A673 (cell line): ENCODE results near the gene NUBPL. TPM values are rescaled to one million over a fixed set of nuclear protein-coding genes. Genes with fewer than 3 reads are reported as not detected.
"Not testable (repeated sequence)": the region's sequence is repeated elsewhere in the genome, so short reads cannot be mapped to it uniquely, and the experiment has no call there.

ENCODE experiments used
- BruUV-seq: library from RNA; stranded (reverse); fragments of 400-500 nt; replicated peaks from 2 replicates; lab custom pipeline; 2021; lab: Mats Ljungman, UMichigan
- CTCF ChIA-PET: fragments of 300-600 bp; sonication (Branson Sonifier 250); formaldehyde crosslinking; loops from one replicate; lab custom pipeline; 2022; ENCODE audit warnings: antibody characterized with exemption; lab: Charles Lee
- POLR2A ChIA-PET: fragments of 300-600 bp; sonication (Branson Sonifier 250); formaldehyde crosslinking; loops from one replicate; lab custom pipeline; 2022; ENCODE audit warnings: antibody characterized with exemption; ENCODE audit not compliant: low non-redundant PET; lab: Charles Lee
- DNase-seq: peaks from one replicate; pipeline ENCODE4 v3.0.0-alpha.2; 2015; ENCODE audit warnings: low spot score
- H3K27ac ChIP-seq: fragments of 200-600 bp; sonication (generic); 2 replicates; pipeline ENCODE4 v1.5.1; 2016; ENCODE audit warnings: mixed run types, low read depth, mild to moderate bottlenecking, mixed read lengths, antibody characterized with exemption, low read length; ENCODE audit not compliant: poor library complexity, severe bottlenecking
- H3K27me3 ChIP-seq: fragments of 200-600 bp; sonication (generic); replicated peaks from 2 replicates; pipeline ENCODE4 v1.6.1; 2017; ENCODE audit warnings: mixed run types, low read depth, mild to moderate bottlenecking, mixed read lengths, antibody characterized with exemption, low read length; ENCODE audit not compliant: insufficient read depth, poor library complexity
- H3K36me3 ChIP-seq: fragments of 200-600 bp; sonication (generic); 2 replicates; pipeline ENCODE4 v1.6.1; 2016; ENCODE audit warnings: mixed run types, mild to moderate bottlenecking, mixed read lengths, antibody characterized with exemption, low read length; ENCODE audit not compliant: insufficient read depth, poor library complexity, severe bottlenecking
- H3K4me1 ChIP-seq: fragments of 200-600 bp; sonication (generic); 2 replicates; pipeline ENCODE4 v1.6.1; 2017; ENCODE audit warnings: mixed run types, mild to moderate bottlenecking, mixed read lengths, antibody characterized with exemption, low read length; ENCODE audit not compliant: insufficient read depth, poor library complexity, severe bottlenecking
- H3K4me3 ChIP-seq: fragments of 200-600 bp; sonication (generic); 2 replicates; pipeline ENCODE4 v1.5.1; 2016; ENCODE audit warnings: low read depth, mixed run types, mild to moderate bottlenecking, mixed read lengths, low read length; ENCODE audit not compliant: poor library complexity, severe bottlenecking
- H3K9me3 ChIP-seq: fragments of 200-600 bp; sonication (generic); 2 replicates; pipeline ENCODE4 v1.6.1; 2016; ENCODE audit warnings: mixed run types, low read depth, mild to moderate bottlenecking, mixed read lengths, antibody characterized with exemption, low read length; ENCODE audit not compliant: poor library complexity, severe bottlenecking
- EZH2 ChIP-seq: fragments of 200-600 bp; sonication (generic); IDR thresholded peaks from 2 replicates; pipeline ENCODE4 v1.6.1; 2017; ENCODE audit warnings: borderline replicate concordance, low read depth, mild to moderate bottlenecking, mixed read lengths, antibody characterized with exemption, low read length; ENCODE audit not compliant: poor library complexity, severe bottlenecking
- intact Hi-C: fragments of 100-400 bp; cut with micrococcal nuclease; formaldehyde crosslinking; loops from one replicate; pipeline ENCODE4 v1.10.0; 2022; ENCODE audit not compliant: unreplicated experiment
- total RNA-seq: library from RNA; stranded (reverse); gene quantifications from 2 replicates; pipeline ENCODE4 v1.2.3, GENCODE V29; 2021
- TF ChIP-seq, protein P1 (sequence below): fragments of 300-800, 200-600 bp; sonication (generic); conservative IDR thresholded peaks from 2 replicates; pipeline ENCODE4 v1.5.1; 2017; ENCODE audit warnings: low read depth, mild to moderate bottlenecking, antibody characterized with exemption, low read length, moderate library complexity, mixed read lengths

NUBPL gene
- total RNA-seq, 1 experiment from 2014 or later = 15.5 TPM

DNA sequence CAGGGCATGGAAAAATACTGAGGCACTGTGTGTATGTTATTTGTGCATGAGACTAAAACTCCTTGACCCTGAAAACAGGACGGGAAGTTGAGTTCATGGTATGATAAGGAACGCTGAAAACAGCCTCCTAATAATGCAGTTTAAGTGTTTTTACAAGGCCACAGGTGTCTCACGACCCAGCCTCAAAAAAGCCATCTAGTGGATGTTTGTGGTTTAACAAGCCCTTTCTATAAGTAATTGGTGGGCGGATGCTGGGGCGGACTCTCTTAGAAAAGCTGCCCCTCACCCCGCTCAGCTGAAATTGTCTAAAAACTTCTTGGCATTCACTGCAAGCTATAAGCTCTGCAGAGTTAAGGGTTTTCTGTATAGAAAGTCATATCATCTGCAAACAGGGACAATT is 184.5 kb downstream of the NUBPL start:
- ChIA-PET CTCF (no interaction called here), POLR2A (no interaction called here)
- DNase-seq = peak; percentile 4
- H3K9me3 ChIP-seq = peaks cover 6% of the 10 kb centered on the region
- intact Hi-C loops = no loop called here
- H3K4me1 ChIP-seq = no peaks in the 10 kb centered on the region
- no peaks in the 10 kb centered on the region for H3K27me3 ChIP-seq
- H3K27ac ChIP-seq = no peak overlapping the region
- BruUV-seq = no TSS peak
- TF ChIP-seq, protein P1, sequence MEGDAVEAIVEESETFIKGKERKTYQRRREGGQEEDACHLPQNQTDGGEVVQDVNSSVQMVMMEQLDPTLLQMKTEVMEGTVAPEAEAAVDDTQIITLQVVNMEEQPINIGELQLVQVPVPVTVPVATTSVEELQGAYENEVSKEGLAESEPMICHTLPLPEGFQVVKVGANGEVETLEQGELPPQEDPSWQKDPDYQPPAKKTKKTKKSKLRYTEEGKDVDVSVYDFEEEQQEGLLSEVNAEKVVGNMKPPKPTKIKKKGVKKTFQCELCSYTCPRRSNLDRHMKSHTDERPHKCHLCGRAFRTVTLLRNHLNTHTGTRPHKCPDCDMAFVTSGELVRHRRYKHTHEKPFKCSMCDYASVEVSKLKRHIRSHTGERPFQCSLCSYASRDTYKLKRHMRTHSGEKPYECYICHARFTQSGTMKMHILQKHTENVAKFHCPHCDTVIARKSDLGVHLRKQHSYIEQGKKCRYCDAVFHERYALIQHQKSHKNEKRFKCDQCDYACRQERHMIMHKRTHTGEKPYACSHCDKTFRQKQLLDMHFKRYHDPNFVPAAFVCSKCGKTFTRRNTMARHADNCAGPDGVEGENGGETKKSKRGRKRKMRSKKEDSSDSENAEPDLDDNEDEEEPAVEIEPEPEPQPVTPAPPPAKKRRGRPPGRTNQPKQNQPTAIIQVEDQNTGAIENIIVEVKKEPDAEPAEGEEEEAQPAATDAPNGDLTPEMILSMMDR = peak; percentile 24; the same call in 1 of the 2 replicates
- TF ChIP-seq EZH2 = no peak
- no peaks in the 10 kb centered on the region for H3K36me3 ChIP-seq
- no peak overlapping the region for H3K4me3 ChIP-seq

DNA sequence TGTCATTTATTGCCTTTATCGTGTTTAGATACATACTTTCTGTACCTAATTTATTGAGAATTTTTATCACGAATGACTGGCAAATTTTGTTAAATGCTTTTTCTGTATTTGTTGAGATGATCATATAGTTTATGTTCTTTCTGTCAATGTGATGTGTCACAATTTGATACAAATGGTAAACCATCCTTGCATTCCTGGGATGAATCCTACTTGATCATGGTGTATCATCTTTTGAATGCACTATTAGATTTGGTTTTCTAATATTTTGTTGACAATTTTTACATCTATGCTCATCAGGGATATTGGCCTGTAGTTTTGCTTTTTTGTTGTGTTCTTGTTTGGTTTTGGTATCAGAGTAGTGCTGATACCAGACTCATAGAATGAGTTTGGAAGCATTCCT is 185.1 kb downstream of the NUBPL start:
- TF ChIP-seq EZH2 = no peak
- TF ChIP-seq, protein P1 = no peak
- DNase-seq = no peak
- BruUV-seq = no TSS peak
- Histone ChIP-seq H3K27ac (no peak overlapping the region), H3K9me3 (peaks cover 6% of the 10 kb centered on the region), H3K4me1 (no peaks in the 10 kb centered on the region), H3K4me3 (no peak overlapping the region), H3K27me3 (no peaks in the 10 kb centered on the region), H3K36me3 (no peaks in the 10 kb centered on the region)
- ChIA-PET POLR2A (no interaction called here), CTCF (no interaction called here)
- intact Hi-C loops = no loop called here

DNA sequence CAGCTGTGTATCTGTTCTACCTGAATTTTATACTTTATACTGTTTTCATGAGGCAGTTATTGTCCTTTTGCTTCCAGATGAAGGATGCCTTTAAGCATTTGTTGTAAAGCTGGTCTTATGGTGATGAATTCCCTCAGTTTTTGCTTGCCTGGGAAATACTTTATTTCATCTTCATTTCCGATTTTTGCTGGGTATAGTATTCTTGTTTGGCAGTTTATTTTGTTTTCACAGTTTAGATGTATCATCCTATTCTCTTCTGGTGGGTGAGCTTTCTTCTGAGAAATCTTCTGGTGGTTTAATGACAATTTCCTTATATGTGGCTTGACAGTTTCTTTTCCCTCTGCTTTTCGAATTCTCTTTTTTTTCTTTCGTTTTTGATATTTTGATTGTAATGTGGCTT is 188.1 kb downstream of the NUBPL start:
- POLR2A ChIA-PET = no interaction called here
- TF ChIP-seq, protein P1 = no peak
- no peak for TF ChIP-seq EZH2
- CTCF ChIA-PET = no interaction called here
- BruUV-seq = no TSS peak
- intact Hi-C loops = no loop called here
- DNase-seq = no peak
- Histone ChIP-seq H3K36me3 (no peaks in the 10 kb centered on the region), H3K27ac (no peak overlapping the region), H3K4me1 (no peaks in the 10 kb centered on the region), H3K4me3 (no peak overlapping the region), H3K27me3 (no peaks in the 10 kb centered on the region), H3K9me3 (peaks cover 6% of the 10 kb centered on the region)

DNA sequence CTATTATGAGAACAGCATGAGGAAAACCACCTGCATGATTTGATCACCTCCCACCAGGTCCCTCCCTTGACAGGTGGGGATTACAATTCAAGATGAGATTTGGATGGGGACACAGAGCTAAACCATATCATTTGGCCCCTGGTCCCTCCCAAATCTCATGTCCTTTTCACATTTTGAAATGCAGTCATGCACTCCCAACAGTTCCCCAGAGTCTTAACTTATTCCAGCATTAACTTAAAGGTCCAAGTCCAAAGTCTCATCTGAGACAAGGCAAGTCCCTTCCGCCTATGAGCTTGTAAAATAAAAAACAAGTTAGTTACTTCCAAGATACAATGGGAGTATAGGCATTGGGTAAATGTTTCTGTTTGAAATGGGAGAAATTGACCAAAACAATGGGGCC is 189.8 kb downstream of the NUBPL start:
- intact Hi-C loops, H3K27ac ChIP-seq, POLR2A ChIA-PET, H3K27me3 ChIP-seq, DNase-seq, H3K4me3 ChIP-seq, H3K9me3 ChIP-seq, CTCF ChIA-PET, H3K4me1 ChIP-seq, H3K36me3 ChIP-seq, BruUV-seq: not testable (repeated sequence)
